ENCODE data around the gene CLCN2.

DNA sequence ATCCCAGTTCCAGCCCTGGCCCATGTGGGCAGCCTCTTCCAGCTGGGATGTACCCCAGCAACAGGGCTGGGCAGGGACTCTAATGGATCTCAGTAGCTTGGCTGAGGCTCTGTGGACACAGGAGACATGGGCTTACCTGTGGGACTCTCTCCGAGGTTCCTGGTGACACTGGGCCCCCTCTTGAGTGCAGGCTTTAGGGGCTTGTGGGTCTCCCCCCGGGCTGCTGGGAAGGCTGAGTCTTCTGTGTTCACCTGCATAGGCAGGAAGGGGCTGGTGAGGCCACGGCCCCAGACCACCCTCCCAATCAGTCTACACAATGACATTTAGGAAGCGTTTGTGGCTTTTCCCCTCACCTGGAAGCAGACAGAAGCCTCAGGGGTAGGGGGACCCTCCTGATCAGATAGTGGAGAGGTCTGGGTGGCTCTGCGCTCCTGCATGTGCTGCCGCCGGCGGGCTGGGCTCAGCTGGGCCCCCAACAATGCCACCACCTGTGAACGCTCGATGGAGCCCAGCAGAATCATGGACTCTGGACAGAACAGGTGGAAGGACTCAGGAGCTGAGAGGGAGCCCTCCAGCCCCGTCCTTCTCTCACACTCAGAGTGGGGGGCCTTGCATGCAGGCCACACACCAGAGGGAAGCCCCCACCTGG lies 8.4 kb downstream of the CLCN2 start:
- TF ChIP-seq, protein P1, sequence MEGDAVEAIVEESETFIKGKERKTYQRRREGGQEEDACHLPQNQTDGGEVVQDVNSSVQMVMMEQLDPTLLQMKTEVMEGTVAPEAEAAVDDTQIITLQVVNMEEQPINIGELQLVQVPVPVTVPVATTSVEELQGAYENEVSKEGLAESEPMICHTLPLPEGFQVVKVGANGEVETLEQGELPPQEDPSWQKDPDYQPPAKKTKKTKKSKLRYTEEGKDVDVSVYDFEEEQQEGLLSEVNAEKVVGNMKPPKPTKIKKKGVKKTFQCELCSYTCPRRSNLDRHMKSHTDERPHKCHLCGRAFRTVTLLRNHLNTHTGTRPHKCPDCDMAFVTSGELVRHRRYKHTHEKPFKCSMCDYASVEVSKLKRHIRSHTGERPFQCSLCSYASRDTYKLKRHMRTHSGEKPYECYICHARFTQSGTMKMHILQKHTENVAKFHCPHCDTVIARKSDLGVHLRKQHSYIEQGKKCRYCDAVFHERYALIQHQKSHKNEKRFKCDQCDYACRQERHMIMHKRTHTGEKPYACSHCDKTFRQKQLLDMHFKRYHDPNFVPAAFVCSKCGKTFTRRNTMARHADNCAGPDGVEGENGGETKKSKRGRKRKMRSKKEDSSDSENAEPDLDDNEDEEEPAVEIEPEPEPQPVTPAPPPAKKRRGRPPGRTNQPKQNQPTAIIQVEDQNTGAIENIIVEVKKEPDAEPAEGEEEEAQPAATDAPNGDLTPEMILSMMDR (IDR thresholded peaks at IDR 0.05): no peak
- TF ChIP-seq POLR2A (IDR thresholded peaks at IDR 0.05): no peak

Measured in body of pancreas (tissue), 4 donors.